ENCODE data around the gene STMN3. TPM values are rescaled to one million over a fixed set of nuclear protein-coding genes. Genes with fewer than 3 reads are reported as not detected.
A peak's percentile ranks its signal among the peaks of the same experiment; 100 is the strongest.

STMN3 gene
- total and polyA plus RNA-seq, 4 donors: 13.6 to 20.9 (median 17.0) TPM

DNA sequence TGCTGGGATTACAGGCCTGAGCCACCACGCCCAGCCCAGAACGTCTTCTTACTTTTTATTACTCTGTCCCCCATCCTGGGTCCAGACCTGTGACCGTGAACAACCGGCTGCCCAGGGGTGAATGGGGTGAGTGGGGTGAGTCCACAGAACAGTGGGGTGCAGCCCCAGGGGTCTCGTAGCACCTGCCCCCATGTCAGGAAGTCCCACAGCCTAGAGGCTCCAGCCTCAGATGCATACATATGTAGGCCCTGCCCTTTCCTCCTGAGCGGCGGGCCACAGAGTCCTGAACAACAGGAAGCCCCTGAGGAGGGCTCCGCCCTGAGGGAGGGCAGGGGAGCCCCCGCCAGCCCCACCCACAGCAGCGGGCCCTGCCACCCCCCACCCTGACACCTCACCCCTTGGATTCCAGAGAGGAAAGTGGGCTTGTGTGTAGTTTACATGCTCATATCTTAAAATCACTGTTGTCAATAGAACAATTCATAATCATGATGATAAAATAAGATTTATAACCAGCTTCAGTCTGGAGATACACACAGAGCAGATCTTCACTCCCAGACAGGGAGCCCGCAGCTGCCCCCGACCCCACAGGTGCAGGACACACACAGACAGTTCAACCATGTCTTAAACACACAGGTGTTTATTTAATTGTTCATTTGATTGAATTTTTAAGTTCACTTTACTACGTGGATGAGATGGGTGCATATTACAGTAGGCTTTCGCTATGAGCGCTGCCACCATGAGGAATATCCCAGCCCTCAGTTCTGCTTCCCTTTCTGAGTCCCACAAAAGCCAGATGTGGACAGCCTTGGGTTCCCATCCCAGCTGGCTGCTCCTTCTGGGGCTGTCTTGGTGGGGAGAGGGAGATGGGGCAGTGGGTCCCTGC is 13.9 kb downstream of the STMN3 start:
- TF ChIP-seq, protein P1, sequence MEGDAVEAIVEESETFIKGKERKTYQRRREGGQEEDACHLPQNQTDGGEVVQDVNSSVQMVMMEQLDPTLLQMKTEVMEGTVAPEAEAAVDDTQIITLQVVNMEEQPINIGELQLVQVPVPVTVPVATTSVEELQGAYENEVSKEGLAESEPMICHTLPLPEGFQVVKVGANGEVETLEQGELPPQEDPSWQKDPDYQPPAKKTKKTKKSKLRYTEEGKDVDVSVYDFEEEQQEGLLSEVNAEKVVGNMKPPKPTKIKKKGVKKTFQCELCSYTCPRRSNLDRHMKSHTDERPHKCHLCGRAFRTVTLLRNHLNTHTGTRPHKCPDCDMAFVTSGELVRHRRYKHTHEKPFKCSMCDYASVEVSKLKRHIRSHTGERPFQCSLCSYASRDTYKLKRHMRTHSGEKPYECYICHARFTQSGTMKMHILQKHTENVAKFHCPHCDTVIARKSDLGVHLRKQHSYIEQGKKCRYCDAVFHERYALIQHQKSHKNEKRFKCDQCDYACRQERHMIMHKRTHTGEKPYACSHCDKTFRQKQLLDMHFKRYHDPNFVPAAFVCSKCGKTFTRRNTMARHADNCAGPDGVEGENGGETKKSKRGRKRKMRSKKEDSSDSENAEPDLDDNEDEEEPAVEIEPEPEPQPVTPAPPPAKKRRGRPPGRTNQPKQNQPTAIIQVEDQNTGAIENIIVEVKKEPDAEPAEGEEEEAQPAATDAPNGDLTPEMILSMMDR (IDR thresholded peaks at IDR 0.05; ENCODE audit: control extremely low read depth, extremely low read depth): no peak
- ATAC-seq (ENCODE audit: insufficient read depth, low FRiP score): no peak

DNA sequence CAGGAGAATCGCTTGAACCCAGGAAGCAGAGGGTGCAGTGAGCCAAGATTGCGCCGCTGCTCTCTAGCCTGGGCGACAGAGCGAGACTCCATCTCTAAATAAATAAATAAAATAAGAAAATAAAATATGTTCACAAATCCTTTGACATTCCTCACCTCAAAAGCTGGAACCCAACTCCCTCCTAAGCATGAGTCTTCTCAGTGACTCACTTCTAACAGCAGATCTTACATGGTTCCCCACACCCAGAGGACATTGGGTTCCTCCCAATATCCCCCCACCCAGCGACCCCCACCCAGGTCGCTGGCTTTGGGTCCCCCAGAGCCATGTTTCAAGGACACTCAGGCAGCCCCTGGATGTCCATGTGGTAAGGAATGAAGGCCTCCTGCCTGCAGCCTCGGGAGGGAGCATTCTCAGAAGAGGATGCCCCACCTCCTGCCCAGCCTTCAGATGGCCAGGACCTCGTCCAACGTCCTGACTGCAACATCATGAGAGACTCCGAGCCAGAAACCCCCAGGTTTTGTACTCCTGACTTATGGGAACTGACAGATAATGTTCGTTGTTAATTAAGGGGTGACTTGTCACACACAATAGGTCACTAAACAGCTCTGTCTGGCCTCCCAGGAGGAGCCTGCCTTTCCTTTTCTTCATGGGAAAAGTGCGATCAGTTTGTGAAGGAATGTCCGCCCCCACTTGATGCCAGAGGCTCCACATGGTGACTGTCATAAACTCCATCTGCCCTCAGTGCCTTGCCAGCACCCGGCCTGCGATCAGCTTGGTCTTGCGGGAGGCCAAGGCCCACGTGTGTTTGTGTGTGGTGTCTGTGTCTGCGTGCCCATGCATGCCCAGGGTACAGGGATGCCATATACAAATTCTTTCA is 16.2 kb downstream of the STMN3 start:
- Histone ChIP-seq H3K27ac (ENCODE audit: low read depth in 1 of 2, low read length in 1 of 2) (peak overlapping the region in 1 of 2 donors; percentile 74), H3K27me3 (ENCODE audit: control insufficient read depth in 3 of 3, insufficient read depth in 3 of 3, low read length in 2 of 3) (no peaks in the 10 kb centered on the region), H3K4me3 (no peak overlapping the region), H3K9ac (ENCODE audit: insufficient read depth in 1 of 2, low read length in 2 of 2) (no peak overlapping the region), H3K36me3 (ENCODE audit: control insufficient read depth in 4 of 4, insufficient read depth in 4 of 4, low read length in 4 of 4) (no peaks in the 10 kb centered on the region), H3K9me3 (ENCODE audit: control insufficient read depth in 4 of 4, insufficient read depth in 3 of 4, low read length in 3 of 4) (no peaks in the 10 kb centered on the region), H3K4me1 (ENCODE audit: control insufficient read depth in 5 of 5, insufficient read depth in 5 of 5, low read length in 5 of 5) (peaks cover 0 to 13% (median 0%) of the 10 kb centered on the region in 5 donors)
- ATAC-seq (ENCODE audit: insufficient read depth, low FRiP score) (no peak), DNase-seq (no peak)
- 76 to 82% methylated on average over 19 of the region's 19 CpGs for WGBS, 2 donors
- TF ChIP-seq, protein P1 (IDR thresholded peaks at IDR 0.05; ENCODE audit: control extremely low read depth, extremely low read depth): no peak

More for the DNA sequence above, 13.9 kb downstream of the STMN3 start:
- peak overlapping the region; percentile 79 to 82 for H3K27ac ChIP-seq (ENCODE audit: low read depth in 1 of 2, low read length in 1 of 2)
- H3K4me3 ChIP-seq: no peak overlapping the region
- no peaks in the 10 kb centered on the region for H3K27me3 ChIP-seq (ENCODE audit: control insufficient read depth in 3 of 3, insufficient read depth in 3 of 3, low read length in 2 of 3)
- no peaks in the 10 kb centered on the region for H3K9me3 ChIP-seq (ENCODE audit: control insufficient read depth in 4 of 4, insufficient read depth in 3 of 4, low read length in 3 of 4)
- DNase-seq: no peak
- H3K9ac ChIP-seq (ENCODE audit: insufficient read depth in 1 of 2, low read length in 2 of 2): no peak overlapping the region
- H3K4me1 ChIP-seq (ENCODE audit: control insufficient read depth in 5 of 5, insufficient read depth in 5 of 5, low read length in 5 of 5): peaks cover 0 to 13% (median 0%) of the 10 kb centered on the region in 5 donors
- 40 to 41% methylated on average over 15 of the region's 15 CpGs for WGBS, 2 donors
- H3K36me3 ChIP-seq (ENCODE audit: control insufficient read depth in 4 of 4, insufficient read depth in 4 of 4, low read length in 4 of 4): peaks cover 0 to 4% (median 0%) of the 10 kb centered on the region in 4 donors

DNA sequence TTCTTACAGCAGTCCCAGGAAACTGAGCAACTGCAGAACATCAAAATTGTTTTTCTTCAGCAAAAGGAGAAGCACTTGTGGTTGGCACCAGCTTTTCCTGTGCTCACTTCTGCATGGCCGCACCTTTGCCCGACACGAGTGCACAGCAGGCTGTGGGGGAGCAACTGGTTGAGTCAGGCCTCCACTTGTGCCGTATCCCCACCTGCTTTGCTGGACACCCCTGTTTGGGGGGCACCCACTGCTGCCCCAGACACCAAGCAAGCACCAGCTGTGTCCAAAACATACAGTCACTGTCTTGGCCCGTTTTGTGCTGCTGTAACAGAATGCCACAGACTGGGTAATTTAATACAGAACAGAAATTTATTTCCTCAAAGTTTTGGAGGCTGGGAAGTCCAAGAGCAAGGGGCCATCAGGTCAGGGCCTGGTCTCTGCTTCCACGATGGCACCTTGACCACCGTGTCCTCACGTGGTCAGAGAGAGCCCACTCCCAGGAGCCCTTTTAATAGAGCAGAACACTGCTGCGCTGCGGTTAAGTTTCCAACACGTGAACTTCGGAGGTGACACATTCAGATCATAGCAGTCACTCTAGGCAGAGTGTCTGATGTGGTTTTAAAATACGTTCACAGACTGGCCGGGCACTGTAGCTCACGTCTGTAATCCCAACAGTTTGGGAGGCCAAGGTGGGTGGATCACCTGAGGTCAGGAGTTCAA is 17.6 kb downstream of the STMN3 start:
- peak overlapping the region in 1 of 2 donors; percentile 64 for H3K27ac ChIP-seq (ENCODE audit: low read depth in 1 of 2, low read length in 1 of 2)
- H3K27me3 ChIP-seq (ENCODE audit: control insufficient read depth in 3 of 3, insufficient read depth in 3 of 3, low read length in 2 of 3): no peaks in the 10 kb centered on the region
- DNase-seq: no peak
- H3K4me3 ChIP-seq: no peak overlapping the region
- TF ChIP-seq, protein P1 (IDR thresholded peaks at IDR 0.05; ENCODE audit: control extremely low read depth, extremely low read depth): no peak
- WGBS, 2 donors: 67% methylated on average over 15 of the region's 15 CpGs
- no peak for ATAC-seq (ENCODE audit: insufficient read depth, low FRiP score)
- H3K9me3 ChIP-seq (ENCODE audit: control insufficient read depth in 4 of 4, insufficient read depth in 3 of 4, low read length in 3 of 4): no peaks in the 10 kb centered on the region
- H3K9ac ChIP-seq (ENCODE audit: insufficient read depth in 1 of 2, low read length in 2 of 2): no peak overlapping the region
- peaks cover 0 to 13% (median 0%) of the 10 kb centered on the region in 5 donors for H3K4me1 ChIP-seq (ENCODE audit: control insufficient read depth in 5 of 5, insufficient read depth in 5 of 5, low read length in 5 of 5)
- H3K36me3 ChIP-seq (ENCODE audit: control insufficient read depth in 4 of 4, insufficient read depth in 4 of 4, low read length in 4 of 4): no peaks in the 10 kb centered on the region
